Globus pallidus (tissue), 1 donor: ENCODE measurements around the gene NOXRED1.
"Not testable (repeated sequence)": the region's sequence is repeated elsewhere in the genome, so short reads cannot be mapped to it uniquely, and the experiment has no call there.

ENCODE experiments used
- DNase-seq: peaks from one replicate; pipeline ENCODE4 v3.0.0-alpha.2; 2015; ENCODE audit warnings: low spot score

NOXRED1 gene

GRCh38 chr14:77423423-77423822, at the start of gene NOXRED1:
Gene NOXRED1, minus strand, starts transcription at chr14:77423523. Its CDS starts 634 bp downstream, at chr14:77422889.
- no peak for DNase-seq

- DNase-seq, result no peak
Observed at GRCh38 chr14:77470224-77470870, 47.0 kb upstream of the NOXRED1 start.

- no peak for DNase-seq
Observed at GRCh38 chr14:77469539-77469938, 46.2 kb upstream of the NOXRED1 start.

GRCh38 chr14:77469067-77469505, 45.8 kb upstream of the NOXRED1 start:
- DNase-seq, result no peak

- DNase-seq, result no peak
Observed at GRCh38 chr14:77467801-77468200, 44.5 kb upstream of the NOXRED1 start.

- DNase-seq, result peak; percentile 78
Observed at GRCh38 chr14:77459072-77459723, 35.9 kb upstream of the NOXRED1 start.

- DNase-seq, result no peak
Observed at GRCh38 chr14:77458249-77458950, 35.1 kb upstream of the NOXRED1 start.

GRCh38 chr14:77457522-77458248, 34.4 kb upstream of the NOXRED1 start, which contains the start of the genes AHSA1 and VIPAS39:
Gene AHSA1, plus strand, starts transcription at chr14:77458093. Its CDS starts 97 bp downstream, at chr14:77458190.
Gene VIPAS39, minus strand, starts transcription at chr14:77457601. Its CDS starts 3,499 bp downstream, at chr14:77454102.
- peak; percentile 100 for DNase-seq

- no peak for DNase-seq
Observed at GRCh38 chr14:77457115-77457521, 33.8 kb upstream of the NOXRED1 start.

- DNase-seq, result no peak
Observed at GRCh38 chr14:77455966-77456640, 32.8 kb upstream of the NOXRED1 start.

GRCh38 chr14:77442196-77442595, 18.9 kb upstream of the NOXRED1 start:
- DNase-seq, result no peak

- DNase-seq, result no peak
Observed at GRCh38 chr14:77439861-77440260, 16.5 kb upstream of the NOXRED1 start.

GRCh38 chr14:77438596-77438995, 15.3 kb upstream of the NOXRED1 start:
- DNase-seq, result no peak

GRCh38 chr14:77436042-77436441, 12.7 kb upstream of the NOXRED1 start:
- DNase-seq, result no peak

- no peak for DNase-seq
Observed at GRCh38 chr14:77426396-77426795, 3.1 kb upstream of the NOXRED1 start.

GRCh38 chr14:77424862-77425261, 1.5 kb upstream of the NOXRED1 start:
- DNase-seq, result no peak

GRCh38 chr14:77421201-77421600, 2.1 kb downstream of the NOXRED1 start:
- DNase-seq, result no peak

- no peak for DNase-seq
Observed at GRCh38 chr14:77416836-77417235, 6.5 kb downstream of the NOXRED1 start.

GRCh38 chr14:77416098-77416497, 7.2 kb downstream of the NOXRED1 start:
- DNase-seq, result not testable (repeated sequence)

GRCh38 chr14:77415403-77416030, 7.8 kb downstream of the NOXRED1 start:
- not testable (repeated sequence) for DNase-seq

GRCh38 chr14:77409131-77409533, 14.2 kb downstream of the NOXRED1 start:
- DNase-seq, result no peak
